PC-9 (cell line): ENCODE measurements around the gene TOR1A.

ENCODE experiments used
- CTCF ChIP-seq: fragments of 200-600 bp; sonication (generic); conservative IDR thresholded peaks from 2 replicates; pipeline ENCODE4 v1.6.1; 2017; ENCODE audit warnings: mixed run types, antibody characterized with exemption, mild to moderate bottlenecking, moderate library complexity
- EZH2 ChIP-seq: fragments of 200-600 bp; sonication (generic); IDR thresholded peaks from 2 replicates; pipeline ENCODE4 v1.8.0; 2017; ENCODE audit warnings: antibody characterized with exemption, low read depth

GRCh38 chr9:129815278-129815677, 8.7 kb downstream of the TOR1A start:
- TF ChIP-seq CTCF (no peak), EZH2 (no peak)
